ENCODE data around the gene TXNRD2. TPM values are rescaled to one million over a fixed set of nuclear protein-coding genes. Genes with fewer than 3 reads are reported as not detected.
A peak's percentile ranks its signal among the peaks of the same experiment; 100 is the strongest.

The TXNRD2 gene
- total RNA-seq, 1 experiment from 2014 or later = 22.9 TPM

DNA sequence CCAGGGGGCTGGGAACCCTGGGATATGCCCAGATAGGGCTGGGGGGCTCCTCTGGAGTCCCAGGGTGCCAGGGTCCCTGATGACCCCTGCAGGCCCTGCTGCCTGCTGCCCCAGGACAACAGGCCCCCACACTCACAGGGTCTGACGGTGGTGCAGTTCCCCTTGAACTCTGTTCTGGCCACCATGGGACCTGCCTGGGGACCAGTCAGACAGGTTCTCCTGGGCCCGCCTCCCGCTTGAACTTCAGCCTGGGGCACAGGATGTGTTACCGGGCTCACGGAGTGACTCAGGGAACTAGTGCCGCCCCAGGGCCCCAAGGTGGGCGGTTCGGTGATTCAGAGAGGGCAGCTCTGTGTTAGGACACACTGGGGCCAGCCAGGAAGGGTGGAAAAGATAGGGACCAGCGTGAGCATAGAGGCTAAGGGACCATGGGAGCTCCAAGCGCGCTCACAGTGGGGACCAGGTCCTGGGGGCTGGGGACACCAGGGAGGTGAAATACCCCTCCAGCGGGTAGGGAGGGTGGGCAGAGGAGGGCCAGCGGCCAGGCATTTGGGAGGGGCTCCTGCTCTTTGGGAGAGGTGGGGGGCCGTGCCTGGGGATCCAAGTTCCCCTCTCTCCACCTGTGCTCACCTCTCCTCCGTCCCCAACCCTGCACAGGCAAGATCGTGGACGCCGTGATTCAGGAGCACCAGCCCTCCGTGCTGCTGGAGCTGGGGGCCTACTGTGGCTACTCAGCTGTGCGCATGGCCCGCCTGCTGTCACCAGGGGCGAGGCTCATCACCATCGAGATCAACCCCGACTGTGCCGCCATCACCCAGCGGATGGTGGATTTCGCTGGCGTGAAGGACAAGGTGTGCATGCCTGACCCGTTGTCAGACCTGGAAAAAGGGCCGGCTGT lies 21.5 kb upstream of the TXNRD2 start:
- no peaks in the 10 kb centered on the region; the same call in 1 of the 2 replicates for H3K27me3 Mint-ChIP-seq (ENCODE audit: low read depth)

More for the DNA sequence above, 21.5 kb upstream of the TXNRD2 start:
- Histone ChIP-seq H3K4me2 (ENCODE audit: insufficient read depth, insufficient read length, low read length) (peak overlapping the region; percentile 30), H3K4ac (ENCODE audit: low read depth, low read length) (no peak overlapping the region), H2AFZ (ENCODE audit: low read length) (no peak overlapping the region), H3K23ac (ENCODE audit: insufficient read length, low read depth, low read length) (no peak overlapping the region), H2BK120ac (ENCODE audit: low read depth, low read length, poor library complexity, severe bottlenecking) (no peak overlapping the region), H3K14ac (ENCODE audit: insufficient read depth, low read length) (no peak overlapping the region), H3K18ac (ENCODE audit: insufficient read length, low read depth, low read length) (no peak overlapping the region), H3K9ac (ENCODE audit: extremely low read depth, insufficient read length, low read length) (no peak overlapping the region), H3K9me3 (ENCODE audit: control insufficient read depth, low read depth, low read length) (no peaks in the 10 kb centered on the region), H2BK5ac (ENCODE audit: insufficient read length, low read length) (no peak overlapping the region), H2BK12ac (ENCODE audit: insufficient read length, low read depth, low read length) (no peak overlapping the region), H4K20me1 (ENCODE audit: control insufficient read depth, insufficient read depth, insufficient read length) (no peaks in the 10 kb centered on the region), H2BK15ac (ENCODE audit: low read depth, low read length) (no peak overlapping the region), H3K27ac (ENCODE audit: insufficient read length, low read depth, low read length) (no peak overlapping the region), H2BK20ac (ENCODE audit: low read depth, low read length, poor library complexity, severe bottlenecking) (no peak overlapping the region), H2AK5ac (ENCODE audit: insufficient read length, low read length) (no peak overlapping the region), H3T11ph (ENCODE audit: low read length) (no peak overlapping the region), H3K27me3 (ENCODE audit: insufficient read depth, low read length) (no peaks in the 10 kb centered on the region), H4K8ac (replicated peaks; ENCODE audit: insufficient read length, low read depth, low read length) (no peak overlapping the region), H4K91ac (ENCODE audit: insufficient read length, low read depth, low read length) (no peak overlapping the region), H3K79me1 (ENCODE audit: insufficient read depth, low read depth, low read length, poor library complexity, severe bottlenecking) (no peaks in the 10 kb centered on the region), H3K4me1 (ENCODE audit: insufficient read depth, low read length) (peaks cover 2% of the 10 kb centered on the region; the same call in 1 of the 2 replicates), H3K79me2 (ENCODE audit: insufficient read depth, low read length) (no peaks in the 10 kb centered on the region), H3K56ac (ENCODE audit: insufficient read length, low read depth, low read length) (no peak overlapping the region), H3K23me2 (ENCODE audit: insufficient read length, low read depth, low read length, poor library complexity, severe bottlenecking) (no peaks in the 10 kb centered on the region), H4K5ac (ENCODE audit: insufficient read length, low read depth, low read length) (no peak overlapping the region)
- WGBS (ENCODE audit: extremely low coverage, insufficient read length, low lambda C conversion rate) = no CpG with 5 or more reads among the region's 30 CpGs
- peak; percentile 92 for DNase-seq
- H3K27ac Mint-ChIP-seq = peak overlapping the region in 1 of 3 experiments; percentile 92; a peak in 3 of 7 replicates
- H3K4me1 Mint-ChIP-seq = peaks cover 25 to 35% of the 10 kb centered on the region in 2 experiments
- TF ChIP-seq, protein P1, sequence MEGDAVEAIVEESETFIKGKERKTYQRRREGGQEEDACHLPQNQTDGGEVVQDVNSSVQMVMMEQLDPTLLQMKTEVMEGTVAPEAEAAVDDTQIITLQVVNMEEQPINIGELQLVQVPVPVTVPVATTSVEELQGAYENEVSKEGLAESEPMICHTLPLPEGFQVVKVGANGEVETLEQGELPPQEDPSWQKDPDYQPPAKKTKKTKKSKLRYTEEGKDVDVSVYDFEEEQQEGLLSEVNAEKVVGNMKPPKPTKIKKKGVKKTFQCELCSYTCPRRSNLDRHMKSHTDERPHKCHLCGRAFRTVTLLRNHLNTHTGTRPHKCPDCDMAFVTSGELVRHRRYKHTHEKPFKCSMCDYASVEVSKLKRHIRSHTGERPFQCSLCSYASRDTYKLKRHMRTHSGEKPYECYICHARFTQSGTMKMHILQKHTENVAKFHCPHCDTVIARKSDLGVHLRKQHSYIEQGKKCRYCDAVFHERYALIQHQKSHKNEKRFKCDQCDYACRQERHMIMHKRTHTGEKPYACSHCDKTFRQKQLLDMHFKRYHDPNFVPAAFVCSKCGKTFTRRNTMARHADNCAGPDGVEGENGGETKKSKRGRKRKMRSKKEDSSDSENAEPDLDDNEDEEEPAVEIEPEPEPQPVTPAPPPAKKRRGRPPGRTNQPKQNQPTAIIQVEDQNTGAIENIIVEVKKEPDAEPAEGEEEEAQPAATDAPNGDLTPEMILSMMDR (conservative IDR thresholded peaks at IDR 0.05) = no peak
- H3K36me3 Mint-ChIP-seq (ENCODE audit: insufficient read depth in 1 of 3, low read depth in 3 of 3) = peaks cover 0 to 24% (median 15%) of the 10 kb centered on the region in 3 experiments; a peak in 3 of 7 replicates
- H3K9me3 Mint-ChIP-seq = no peaks in the 10 kb centered on the region
- H3K4me3 Mint-ChIP-seq = peak overlapping the region in 1 of 2 experiments; percentile 70; a peak in 3 of 5 replicates
